GM12892 (cell line): ENCODE results near the gene PDZRN4.
A peak's percentile ranks its signal among the peaks of the same experiment; 100 is the strongest.
"Not testable (repeated sequence)": the region's sequence is repeated elsewhere in the genome, so short reads cannot be mapped to it uniquely, and the experiment has no call there.

Experiments used
- DNase-seq: peaks from one replicate; pipeline ENCODE4 v3.0.0; 2011; ENCODE audit not compliant: insufficient read length
- FAIRE-seq: peaks from 2 replicates; lab custom pipeline; 2011; peaks lifted over from hg19 to GRCh38; lab: Jason Lieb, UNC
- POLR2A ChIP-seq: IDR thresholded peaks from 2 replicates; pipeline ENCODE4 v1.6.1; 2011; ENCODE audit warnings: low read depth, low read length, control low read depth
- POLR2AphosphoS5 ChIP-seq: IDR thresholded peaks from 2 replicates; pipeline ENCODE4 v1.6.1; 2011; ENCODE audit warnings: low read depth, low read length, control low read depth
- TAF1 ChIP-seq: IDR thresholded peaks from 2 replicates; pipeline ENCODE4 v1.6.1; 2011; ENCODE audit warnings: low read depth, mild to moderate bottlenecking, control low read depth, low read length, borderline replicate concordance

The PDZRN4 gene

DNA sequence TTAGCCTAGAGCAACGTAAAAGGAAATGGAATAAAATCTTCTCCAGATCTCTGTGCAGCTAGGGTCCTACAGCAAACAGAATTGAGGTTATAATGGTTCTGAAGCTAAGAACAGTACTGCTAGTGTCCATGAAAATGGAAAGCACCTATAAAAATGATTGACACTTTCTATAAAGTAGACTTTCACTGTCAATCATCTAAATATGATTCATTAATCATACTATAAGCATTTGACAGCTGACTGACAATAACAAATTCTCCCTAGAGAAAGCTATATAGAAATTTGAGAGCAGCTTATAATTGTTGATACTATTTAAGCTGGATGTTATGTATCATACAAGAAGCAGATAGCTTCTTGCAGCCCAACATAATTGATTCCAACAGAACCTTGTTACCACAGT lies 80.9 kb downstream of the PDZRN4 start:
- DNase-seq (no peak), FAIRE-seq (no peak)
- no peak for TF ChIP-seq TAF1
- TF ChIP-seq POLR2AphosphoS5 = no peak
- TF ChIP-seq POLR2A = no peak

DNA sequence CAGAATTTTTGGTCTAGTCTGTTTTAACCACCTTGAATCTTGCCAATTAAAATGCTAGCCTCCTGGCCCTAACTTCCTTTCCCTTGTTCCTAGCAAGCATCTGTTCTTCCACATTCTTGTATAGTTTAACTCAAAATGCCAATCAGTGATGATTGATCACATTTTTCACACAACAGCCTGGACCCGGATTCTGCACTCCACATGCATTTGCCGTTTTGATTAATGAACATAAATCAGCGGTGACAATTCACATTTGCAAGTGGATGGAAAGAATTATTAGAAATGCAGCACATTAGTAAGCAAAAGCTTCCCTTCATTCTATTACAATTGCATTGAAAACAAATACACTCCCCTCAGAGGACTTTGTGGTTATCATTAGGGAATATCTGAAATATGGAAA lies 83.4 kb downstream of the PDZRN4 start:
- TF ChIP-seq POLR2AphosphoS5 (no peak), POLR2A (no peak), TAF1 (no peak)
- DNase-seq = no peak
- FAIRE-seq = no peak

GRCh38 chr12:41274643-41275042 lies 86.5 kb downstream of the PDZRN4 start:
- DNase-seq (no peak), FAIRE-seq (no peak)
- TF ChIP-seq POLR2A (no peak), POLR2AphosphoS5 (no peak), TAF1 (no peak)

DNA sequence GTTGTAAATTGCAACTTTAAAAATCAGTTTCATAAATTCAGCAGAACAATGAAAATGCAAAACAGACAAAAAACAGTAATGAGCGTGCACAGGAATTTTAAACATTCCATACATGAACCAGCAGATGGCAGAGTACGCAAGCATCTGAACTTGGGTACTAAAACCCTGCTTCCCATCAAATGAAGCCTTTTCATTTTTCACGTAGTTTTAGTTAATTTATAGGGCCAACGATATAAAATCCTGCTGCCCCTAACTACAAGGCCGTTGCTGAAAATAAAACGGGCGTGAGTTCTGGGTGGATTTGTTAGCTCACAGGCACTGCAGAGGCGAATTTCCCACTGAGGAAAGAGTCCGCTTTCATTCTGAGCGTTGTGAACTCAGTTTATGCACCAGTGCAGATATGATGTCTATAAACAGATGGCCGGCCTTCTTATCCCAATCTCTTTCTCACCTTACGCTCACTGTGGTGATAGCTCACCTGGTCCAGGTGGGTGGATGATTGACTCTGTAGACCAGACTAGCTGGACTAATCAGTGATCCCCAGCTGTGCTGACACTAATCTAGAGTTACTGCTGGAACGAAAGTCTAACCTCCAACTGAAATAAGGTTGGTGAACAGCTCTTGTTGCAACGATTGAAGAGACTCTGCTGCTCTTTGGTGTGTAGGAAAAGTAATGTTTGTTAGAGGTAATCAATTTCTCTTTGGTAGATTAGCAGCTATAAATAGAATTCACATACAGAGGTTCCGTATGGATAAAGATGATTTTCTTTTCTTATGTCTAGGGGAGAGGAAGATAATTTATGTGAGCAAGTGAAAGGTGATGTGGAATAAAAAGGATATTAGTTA lies 89.2 kb downstream of the PDZRN4 start:
- FAIRE-seq (peak; percentile 85), DNase-seq (no peak)
- TF ChIP-seq TAF1 = no peak

- FAIRE-seq = no peak
- no peak for DNase-seq
- no peak for TF ChIP-seq POLR2A
- TF ChIP-seq POLR2AphosphoS5 = no peak
- TF ChIP-seq TAF1 = no peak
Observed at GRCh38 chr12:41277946-41278267, 89.8 kb downstream of the PDZRN4 start.

- not testable (repeated sequence) for DNase-seq, FAIRE-seq
Observed at GRCh38 chr12:41280341-41281095, 92.4 kb downstream of the PDZRN4 start.

GRCh38 chr12:41285470-41285869 lies 97.3 kb downstream of the PDZRN4 start:
- not testable (repeated sequence) for FAIRE-seq, DNase-seq

DNA sequence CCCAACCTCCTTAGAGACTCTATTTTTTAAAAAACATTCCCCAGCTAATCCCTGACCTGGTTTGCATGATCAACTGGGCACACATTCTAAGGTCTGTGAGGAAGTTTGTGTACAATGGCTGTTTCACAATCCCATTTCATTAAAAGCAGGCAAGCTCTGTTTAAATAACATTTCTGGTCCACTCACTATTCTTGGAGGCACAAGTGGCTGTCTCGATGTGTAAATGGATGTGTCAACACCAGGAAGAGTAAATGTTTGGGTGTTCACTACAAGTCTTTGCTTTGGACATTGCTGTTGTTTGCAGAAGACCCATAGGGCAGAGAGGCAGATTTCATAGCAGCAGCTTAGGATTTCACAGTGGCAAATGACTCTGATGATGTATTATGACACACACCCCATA lies 98.3 kb downstream of the PDZRN4 start:
- no peak for DNase-seq
- no peak for TF ChIP-seq POLR2AphosphoS5
- no peak for TF ChIP-seq TAF1
- TF ChIP-seq POLR2A = no peak
- no peak for FAIRE-seq

DNA sequence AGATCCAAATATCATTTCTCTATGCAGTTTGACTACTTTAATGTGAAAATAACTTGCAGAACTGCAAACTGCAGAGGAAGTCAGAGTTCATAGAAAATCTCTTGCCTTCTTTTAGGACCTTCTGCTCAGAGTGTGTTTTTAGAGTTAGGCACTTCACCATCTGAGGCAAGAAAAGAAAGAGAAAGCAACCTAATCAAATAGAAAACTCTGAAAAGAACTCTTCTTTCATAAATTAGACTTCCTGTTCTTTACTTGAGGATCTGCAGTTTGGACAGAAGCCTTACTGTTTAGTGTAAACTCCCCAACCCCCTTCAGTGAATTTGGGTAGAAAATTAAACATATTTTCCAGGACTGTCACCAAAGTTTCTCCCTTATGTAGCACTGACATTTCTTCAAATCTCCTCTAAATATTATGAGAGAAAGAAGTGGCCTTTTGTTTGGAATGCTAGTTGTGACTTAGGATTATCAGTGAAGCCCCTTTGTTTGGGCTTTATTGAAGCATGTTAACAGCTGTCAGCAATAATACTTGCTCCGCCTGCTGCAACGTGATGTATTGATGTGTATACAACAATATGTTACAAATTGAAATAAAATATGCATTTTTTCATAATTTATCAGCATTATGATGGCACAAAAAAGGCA lies 99.5 kb downstream of the PDZRN4 start:
- TF ChIP-seq POLR2A (no peak), POLR2AphosphoS5 (no peak), TAF1 (no peak)
- DNase-seq (no peak), FAIRE-seq (no peak)

GRCh38 chr12:41288142-41288811 lies 100.2 kb downstream of the PDZRN4 start:
- no peak for FAIRE-seq
- TF ChIP-seq TAF1 (no peak), POLR2A (no peak), POLR2AphosphoS5 (no peak)

GRCh38 chr12:41289501-41289900 lies 101.4 kb downstream of the PDZRN4 start:
- FAIRE-seq (no peak), DNase-seq (no peak)
- TF ChIP-seq TAF1 (no peak), POLR2AphosphoS5 (no peak), POLR2A (no peak)

More at GRCh38 chr12:41288142-41288811, 100.2 kb downstream of the PDZRN4 start:
- no peak for DNase-seq

DNA sequence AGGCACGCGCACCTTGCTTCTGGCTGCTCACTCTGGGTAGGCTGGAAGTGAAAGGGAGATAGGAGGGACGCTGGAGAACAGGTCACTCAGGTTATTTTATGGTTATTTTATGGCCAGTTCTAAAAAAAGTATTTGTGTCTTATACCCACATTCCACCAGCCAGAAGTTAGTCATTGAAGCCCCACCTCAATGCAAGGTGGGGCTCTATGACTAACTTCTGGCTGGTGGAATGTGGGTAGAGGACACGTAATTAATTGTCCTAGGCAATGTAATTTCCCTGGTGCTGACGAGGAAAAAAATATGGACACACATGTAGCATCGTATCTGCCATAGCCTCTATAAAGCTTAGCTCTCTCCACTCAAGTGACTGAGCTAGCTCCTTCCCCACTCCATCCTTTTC lies 104.9 kb downstream of the PDZRN4 start:
- TF ChIP-seq POLR2A = no peak
- TF ChIP-seq TAF1 = no peak
- TF ChIP-seq POLR2AphosphoS5 = no peak
- DNase-seq (no peak), FAIRE-seq (no peak)
